Panc1 (cell line): ENCODE results near the gene LITAF. TPM values are rescaled to one million over a fixed set of nuclear protein-coding genes. Genes with fewer than 3 reads are reported as not detected.

ENCODE experiments used
- ATAC-seq: fragments of 200-7000 bp; cut with Tn5 transposase; 2 replicates; pipeline ENCODE4 v1.9.1; 2020; ENCODE audit warnings: mild to moderate bottlenecking, moderate library complexity
- BruUV-seq: library from RNA; stranded (reverse); fragments of 400-500 nt; replicated peaks from 2 replicates; lab custom pipeline; 2021; lab: Mats Ljungman, UMichigan
- CTCF ChIA-PET: fragments of 300-600 bp; sonication (Branson Sonifier 250); formaldehyde crosslinking; loops from one replicate; lab custom pipeline; 2022; ENCODE audit warnings: antibody characterized with exemption; lab: Charles Lee
- POLR2A ChIA-PET: fragments of 300-600 bp; sonication (Branson Sonifier 250); formaldehyde crosslinking; loops from one replicate; lab custom pipeline; 2022; ENCODE audit warnings: antibody characterized with exemption; lab: Charles Lee
- DNase-seq: peaks from one replicate; pipeline ENCODE4 v3.0.0-alpha.2; 2010; ENCODE audit warnings: low read depth, low spot score
- H3K27ac ChIP-seq: 2 replicates; pipeline ENCODE4 v1.5.1; 2011; ENCODE audit warnings: mild to moderate bottlenecking, low read length, inconsistent platforms
- H3K27me3 ChIP-seq: fragments of 200-500 bp; sonication (Bioruptor generic); 2 replicates; pipeline ENCODE4 v1.6.0; 2014; ENCODE audit warnings: low read length, inconsistent platforms; ENCODE audit not compliant: control insufficient read depth, insufficient read depth
- H3K36me3 ChIP-seq: fragments of 200-500 bp; sonication (Bioruptor generic); 2 replicates; pipeline ENCODE4 v1.5.1; 2014; ENCODE audit warnings: inconsistent platforms, mild to moderate bottlenecking, low read length, moderate library complexity; ENCODE audit not compliant: control insufficient read depth, insufficient read depth
- H3K4me1 ChIP-seq: 2 replicates; pipeline ENCODE4 v1.5.1; 2011; ENCODE audit warnings: inconsistent platforms, mild to moderate bottlenecking, low read length, moderate library complexity; ENCODE audit not compliant: control insufficient read depth, insufficient read depth
- H3K4me3 ChIP-seq, 2 experiments: 2 replicates each; pipeline ENCODE4 v1.5.1; 2011 to 2012; ENCODE audit warnings: low read depth in 2 of 2, low read length in 2 of 2, mild to moderate bottlenecking in 2 of 2, inconsistent platforms in 1 of 2, moderate library complexity in 1 of 2
- H3K9me3 ChIP-seq: fragments of 200-500 bp; sonication (Bioruptor generic); 2 replicates; pipeline ENCODE4 v1.5.1; 2014; ENCODE audit warnings: low read depth, mild to moderate bottlenecking, inconsistent platforms, low read length, moderate library complexity; ENCODE audit not compliant: control insufficient read depth, insufficient read depth
- CTCF ChIP-seq: fragments of 450-650 bp; IDR thresholded peaks from 2 replicates; pipeline ENCODE4 v1.5.1; 2017; ENCODE audit warnings: mild to moderate bottlenecking
- POLR2AphosphoS5 ChIP-seq: IDR thresholded peaks from 2 replicates; pipeline ENCODE4 v1.6.1; 2012; ENCODE audit warnings: mild to moderate bottlenecking, low read depth, low read length, moderate library complexity
- REST ChIP-seq, 2 experiments: IDR thresholded peaks; 2 replicates each; pipeline ENCODE4 v1.6.1; 2011 to 2012; ENCODE audit warnings: low read depth in 2 of 2, control low read depth in 1 of 2, low read length in 1 of 2, mild to moderate bottlenecking in 1 of 2, moderate library complexity in 1 of 2; ENCODE audit not compliant: insufficient read depth in 1 of 2
- SIN3A ChIP-seq: IDR thresholded peaks from 2 replicates; pipeline ENCODE4 v1.6.1; 2012; ENCODE audit warnings: low read depth, mild to moderate bottlenecking, low read length, moderate library complexity, borderline replicate concordance; ENCODE audit not compliant: insufficient read depth
- TCF7L2 ChIP-seq: IDR thresholded peaks from 2 replicates; pipeline ENCODE4 v1.6.1; 2011; ENCODE audit warnings: mild to moderate bottlenecking, low read depth, low read length, inconsistent platforms
- in situ Hi-C: cut with HindIII; loops from 2 replicates; pipeline ENCODE4 v1.10.0; 2016; ENCODE audit warnings: low sequenced_read_pairs, low pct_unique_long_range_greater_than_20kb
- intact Hi-C: fragments of 100-400 bp; cut with micrococcal nuclease; formaldehyde crosslinking; loops from one replicate; pipeline ENCODE4 v1.10.0; 2022; ENCODE audit not compliant: unreplicated experiment
- total RNA-seq: library from RNA; stranded (reverse); gene quantifications from one replicate; pipeline ENCODE4 v1.2.1, GENCODE V29; 2021; ENCODE audit not compliant: unreplicated experiment

Gene LITAF
- total RNA-seq, 1 experiment from 2014 or later, result 85.2 TPM

- Histone ChIP-seq H3K9me3 (no peaks in the 10 kb centered on the region), H3K36me3 (no peaks in the 10 kb centered on the region), H3K27me3 (no peaks in the 10 kb centered on the region), H3K27ac (no peak overlapping the region), H3K4me3 (no peak overlapping the region), H3K4me1 (peaks cover 7% of the 10 kb centered on the region)
- BruUV-seq, result no TSS peak
- DNase-seq (no peak), ATAC-seq (no peak)
- in situ Hi-C loops (no loop called here), intact Hi-C loops (no loop called here)
- TF ChIP-seq TCF7L2 (no peak), SIN3A (no peak), POLR2AphosphoS5 (no peak), REST (IDR thresholded peaks at IDR 0.05; ENCODE audit: insufficient read depth in 1 of 2, low read depth in 2 of 2, low read length in 1 of 2) (no peak), CTCF (no peak)
- CTCF ChIA-PET, result no interaction called here
- POLR2A ChIA-PET, result no interaction called here
Measured at GRCh38 chr16:11635679-11636171, 49.0 kb upstream of the LITAF start.

- H3K4me1 ChIP-seq, result peaks cover 2% of the 10 kb centered on the region
- intact Hi-C loops, result no loop called here
- POLR2A ChIA-PET, result no interaction called here
- TF ChIP-seq POLR2AphosphoS5 (no peak), REST (IDR thresholded peaks at IDR 0.05; ENCODE audit: insufficient read depth in 1 of 2, low read depth in 2 of 2, low read length in 1 of 2) (no peak), CTCF (no peak), SIN3A (no peak)
- no peaks in the 10 kb centered on the region for H3K27me3 ChIP-seq
- CTCF ChIA-PET, result no interaction called here
- H3K4me3 ChIP-seq, result no peak overlapping the region
- in situ Hi-C loops, result no loop called here
- ATAC-seq (no peak), DNase-seq (no peak)
- no peaks in the 10 kb centered on the region for H3K36me3 ChIP-seq
- no TSS peak for BruUV-seq
- H3K27ac ChIP-seq, result no peak overlapping the region
- H3K9me3 ChIP-seq, result no peaks in the 10 kb centered on the region
Measured at GRCh38 chr16:11635113-11635652, 48.5 kb upstream of the LITAF start.
